K562 (cell line): ENCODE data around the gene IDH3G. TPM values are rescaled to one million over a fixed set of nuclear protein-coding genes. Genes with fewer than 3 reads are reported as not detected.

Experiments used
- ATAC-seq: fragments of 200-7000 bp; cut with Tn5 transposase; 3 replicates; pipeline ENCODE4 v1.9.1; 2020; ENCODE audit warnings: moderate library complexity
- BruUV-seq: library from RNA; stranded (reverse); fragments of 400-500 nt; replicated peaks from 2 replicates; lab custom pipeline; 2021; lab: Mats Ljungman, UMichigan
- CTCF ChIA-PET: fragments of 300-600 bp; formaldehyde crosslinking; extraction: SDS; loops from one replicate; lab custom pipeline; 2021; ENCODE audit warnings: low intra/inter-chr PET ratio; lab: Yijun Ruan, JAX
- POLR2A ChIA-PET: fragments of 300-600, 350-650 bp; sonication (Branson Sonifier 250); formaldehyde crosslinking; extraction: SDS; loops from one replicate; lab custom pipeline; 2021; ENCODE audit warnings: antibody characterized with exemption, inconsistent platforms; lab: Yijun Ruan, JAX
- DNase-seq, 4 experiments: peaks; one replicate each; pipeline versions ENCODE4 v3.0.0 to v3.0.0-alpha.2; 2011 to 2018; ENCODE audit warnings: low spot score in 3 of 4, mixed read lengths in 3 of 4; ENCODE audit errors: extremely low read depth in 1 of 4
- FAIRE-seq: peaks from 2 replicates; lab custom pipeline; 2011; peaks lifted over from hg19 to GRCh38; lab: Jason Lieb, UNC
- H2AFZ ChIP-seq: 2 replicates; pipeline ENCODE4 v1.6.0; 2011; ENCODE audit warnings: low read depth, low read length, control low read depth, inconsistent platforms
- H3K27ac ChIP-seq: fragments of 200-600 bp; 3 replicates; pipeline ENCODE4 v1.8.0; 2011; ENCODE audit warnings: low read depth, mild to moderate bottlenecking, control low read depth, inconsistent platforms, low read length, moderate library complexity, mixed read lengths; ENCODE audit errors: extremely low read depth
- H3K27me3 ChIP-seq, 2 experiments: fragments of 300-600 bp in 1 of 2; 2 replicates in 1 of 2; 3 replicates in 1 of 2; pipeline versions ENCODE4 v1.6.0 to v1.8.0; 2011; ENCODE audit warnings: inconsistent platforms in 2 of 2, low read length in 2 of 2, mild to moderate bottlenecking in 1 of 2, mixed read lengths in 1 of 2, moderate library complexity in 1 of 2; ENCODE audit not compliant: control insufficient read depth in 2 of 2, insufficient read depth in 2 of 2
- H3K36me3 ChIP-seq: fragments of 300-600 bp; 3 replicates; pipeline ENCODE4 v1.8.0; 2011; ENCODE audit warnings: mild to moderate bottlenecking, low read length, inconsistent platforms; ENCODE audit not compliant: control insufficient read depth, insufficient read depth
- H3K4me1 ChIP-seq, 2 experiments: fragments of 200-600 bp in 1 of 2; replicated peaks in 1 of 2; 2 replicates in 1 of 2; 3 replicates in 1 of 2; pipeline versions ENCODE4 v1.5.1 to v1.8.0; 2011; ENCODE audit warnings: inconsistent platforms in 2 of 2, low read length in 2 of 2, mild to moderate bottlenecking in 1 of 2, mixed read lengths in 1 of 2, moderate library complexity in 1 of 2; ENCODE audit not compliant: control insufficient read depth in 2 of 2, insufficient read depth in 2 of 2
- H3K4me2 ChIP-seq: 2 replicates; pipeline ENCODE4 v1.6.1; 2011; ENCODE audit warnings: low read length, control low read depth, inconsistent platforms, mixed read lengths; ENCODE audit not compliant: insufficient read depth
- H3K4me3 ChIP-seq: fragments of 200-600 bp; sonication (generic), shearing (Covaris generic); 2 replicates; pipeline ENCODE4 v1.5.1; 2016; ENCODE audit warnings: control low read depth, inconsistent platforms
- H3K79me2 ChIP-seq: fragments of 200-600 bp; 3 replicates; pipeline ENCODE4 v1.8.0; 2011; ENCODE audit warnings: low read length, inconsistent platforms; ENCODE audit not compliant: control insufficient read depth, insufficient read depth
- H3K9ac ChIP-seq, 2 experiments: 2 replicates each; pipeline versions ENCODE4 v1.6.0 to v1.6.1; 2011; ENCODE audit warnings: low read depth in 2 of 2, low read length in 2 of 2, control low read depth in 1 of 2, inconsistent platforms in 1 of 2, mild to moderate bottlenecking in 1 of 2, mixed read lengths in 1 of 2; ENCODE audit not compliant: insufficient read depth in 1 of 2
- H3K9me1 ChIP-seq: one replicate; pipeline ENCODE4 v1.6.0; 2011; ENCODE audit warnings: inconsistent platforms, mild to moderate bottlenecking, low read length, moderate library complexity; ENCODE audit not compliant: control insufficient read depth, insufficient read depth
- H3K9me3 ChIP-seq: replicated peaks from 2 replicates; pipeline ENCODE4 v1.5.1; 2011; ENCODE audit warnings: low read depth, low read length, inconsistent platforms; ENCODE audit not compliant: control insufficient read depth, insufficient read depth
- H4K20me1 ChIP-seq: replicated peaks from 2 replicates; pipeline ENCODE4 v1.6.1; 2011; ENCODE audit warnings: low read length, inconsistent platforms, mixed read lengths; ENCODE audit not compliant: control insufficient read depth, insufficient read depth
- BDP1 ChIP-seq: IDR thresholded peaks from 3 replicates; pipeline ENCODE4 v1.6.1; 2011; ENCODE audit not compliant: insufficient read length, insufficient read depth
- CEBPZ ChIP-seq: fragments of 150-350 bp; IDR thresholded peaks from 2 replicates; pipeline ENCODE4 v1.6.1; 2014; ENCODE audit warnings: low read depth, mild to moderate bottlenecking, low read length, borderline replicate concordance
- CHAMP1 ChIP-seq: fragments of 450-650 bp; IDR thresholded peaks from 2 replicates; pipeline ENCODE4 v1.6.1; 2016; ENCODE audit warnings: mild to moderate bottlenecking
- CXXC5 ChIP-seq: fragments of 250-450 bp; sonication (Bioruptor Pico); IDR thresholded peaks from 2 replicates; pipeline ENCODE4 v1.8.0; 2022; ENCODE audit warnings: inconsistent platforms, mild to moderate bottlenecking, moderate library complexity
- FUS ChIP-seq: fragments of 200-400 bp; formaldehyde crosslinking; optimal IDR thresholded peaks from 2 replicates; pipeline ENCODE3; 2017; ENCODE audit warnings: low read depth, low read length
- HMG20A ChIP-seq: fragments of 450-650 bp; formaldehyde crosslinking; conservative IDR thresholded peaks from 2 replicates; pipeline ENCODE4 v1.4.0; 2020; ENCODE audit warnings: mild to moderate bottlenecking, mixed read lengths
- MLX ChIP-seq, 2 experiments: fragments of 450-650 bp in 1 of 2; sonication (generic) in 1 of 2; formaldehyde crosslinking; conservative IDR thresholded peaks; 2 replicates each; pipeline versions ENCODE4 v1.4.0 to v1.8.1; 2020 to 2022; ENCODE audit warnings: mild to moderate bottlenecking in 1 of 2, missing genetic modification reagents in 1 of 2
- NFYB ChIP-seq: IDR thresholded peaks from 2 replicates; pipeline ENCODE4 v1.6.1; 2011; ENCODE audit warnings: mild to moderate bottlenecking, moderate library complexity; ENCODE audit not compliant: insufficient read length; ENCODE audit errors: extremely low read depth
- RFX1 ChIP-seq: fragments of 450-650 bp; IDR thresholded peaks from 2 replicates; pipeline ENCODE4 v1.6.1; 2016; ENCODE audit warnings: mild to moderate bottlenecking, moderate library complexity
- SMARCA4 ChIP-seq: fragments of 450-650 bp; IDR thresholded peaks from 2 replicates; pipeline ENCODE4 v1.6.1; 2016
- SMARCB1 ChIP-seq: IDR thresholded peaks from 2 replicates; pipeline ENCODE4 v1.6.1; 2011; ENCODE audit warnings: improper control_type of control experiment, low read depth; ENCODE audit not compliant: insufficient read length
- SPI1 ChIP-seq: IDR thresholded peaks from 2 replicates; pipeline ENCODE4 v1.6.1; 2011; ENCODE audit warnings: low read depth, low read length, control low read depth, borderline replicate concordance
- TAF15 ChIP-seq: fragments of 200-400 bp; formaldehyde crosslinking; IDR thresholded peaks from 2 replicates; pipeline ENCODE4 v1.6.1; 2017; ENCODE audit warnings: mild to moderate bottlenecking, low read depth, low read length, moderate library complexity
- TCF7L2 ChIP-seq: fragments of 150-350 bp; IDR thresholded peaks from 2 replicates; pipeline ENCODE4 v1.6.1; 2016; ENCODE audit warnings: low read depth, mild to moderate bottlenecking, low read length, moderate library complexity
- ZNF408 ChIP-seq: fragments of 250-450 bp; sonication (Bioruptor Pico); IDR thresholded peaks from 2 replicates; pipeline ENCODE4 v1.4.0; 2020; ENCODE audit warnings: low read depth, mild to moderate bottlenecking, moderate library complexity
- ZNF586 ChIP-seq: fragments of 450-650 bp; formaldehyde crosslinking; conservative IDR thresholded peaks from 2 replicates; pipeline ENCODE4 v1.4.0; 2020; ENCODE audit warnings: mild to moderate bottlenecking, moderate library complexity
- WGBS: fragments of 100-300 bp; shearing (Covaris generic); methylation state at CpG from one replicate; pipeline ENCODE4 v1.1.6; 2016; ENCODE audit warnings: low coverage, mixed read lengths; ENCODE audit not compliant: insufficient coverage; ENCODE audit errors: missing lambda C conversion rate; 5-methylcytosine and 5-hydroxymethylcytosine counted together
- in situ Hi-C: fragments of 300-500 bp; cut with MboI; formaldehyde crosslinking; loops from 4 replicates; pipeline ENCODE4 v1.15.0; 2018; ENCODE audit warnings: inconsistent platforms, mixed read lengths
- intact Hi-C: fragments of 100-400 bp; cut with micrococcal nuclease; formaldehyde crosslinking; loops from 2 replicates; pipeline ENCODE4 v1.14.2; 2022
- polyA plus RNA-seq, 8 experiments: library from polyadenylated mRNA; depleted of rRNA in 4 of 8; stranded (reverse) in 5 of 8; unstranded in 3 of 8; fragments of >200 nt; fragmentation: Nextera tagmentation in 2 of 8; fragmentation: Illumina TruSeq in 1 of 8; extraction: Ambion mirVana in 2 of 8; extraction: Trizol in 1 of 8; gene quantifications; 2 replicates each; pipeline versions ENCODE4 v1.2.1 to v1.2.3, GENCODE V29; 2011 to 2014; ENCODE audit warnings: inconsistent platforms in 1 of 8, missing spikeins in 1 of 8
- total RNA-seq, 7 experiments: library from RNA; depleted of rRNA in 6 of 7; stranded (reverse); fragments of >200 nt in 6 of 7; fragmentation: Illumina TruSeq in 2 of 7; extraction: Trizol in 2 of 7; gene quantifications; 2 replicates each; pipeline versions ENCODE4 v1.2.1 to v1.2.3, GENCODE V29; 2011 to 2021; ENCODE audit warnings: low replicate concordance in 1 of 7

IDH3G gene
- total and polyA plus RNA-seq, 9 of the 15 experiments (the other 6 are each of a cell fraction or from before 2014, with no cell fraction given) = 24.3 to 72.5 (median 37.9) TPM

DNA sequence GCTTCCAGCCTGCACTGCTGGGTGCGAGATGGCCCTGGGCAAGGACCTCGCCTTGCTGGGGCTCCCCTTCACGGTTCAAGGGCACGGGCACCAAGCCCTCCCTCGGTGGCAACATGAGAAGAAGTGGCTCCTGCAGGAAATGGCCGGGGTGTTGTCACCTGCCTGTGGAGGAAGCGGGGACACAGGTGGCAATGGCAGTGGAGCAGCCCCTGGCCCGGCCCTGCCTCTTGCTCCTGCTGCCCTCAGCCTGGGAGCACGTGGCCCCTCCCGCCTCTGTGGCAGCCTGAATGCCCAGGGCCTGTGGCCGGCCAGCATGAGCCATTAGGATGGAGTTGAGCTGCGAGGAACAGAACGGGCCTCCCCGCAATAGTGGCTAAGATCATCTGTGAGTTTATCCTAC is 52.7 kb downstream of the IDH3G start:
- Histone ChIP-seq H3K79me2 (no peaks in the 10 kb centered on the region), H3K9me1 (no peaks in the 10 kb centered on the region)
- no peak for TF ChIP-seq ZNF408 (CRISPR knock-in tag)
- TF ChIP-seq SMARCA4 = no peak
- TF ChIP-seq ZNF586 = no peak
- no peak for TF ChIP-seq SPI1
- no peak for TF ChIP-seq NFYB
- TF ChIP-seq RFX1 = no peak
- no peak for TF ChIP-seq TAF15
- TF ChIP-seq BDP1 = no peak
- no peak for TF ChIP-seq CXXC5 (CRISPR knock-in tag)
- TF ChIP-seq CEBPZ = no peak
- no peak for TF ChIP-seq CHAMP1
- no peak for TF ChIP-seq TCF7L2
- no peak for TF ChIP-seq SMARCB1
- no peak for TF ChIP-seq HMG20A (CRISPR knock-in tag)
- no peak for TF ChIP-seq FUS
- no peak for TF ChIP-seq MLX (CRISPR knock-in tag; conservative IDR thresholded peaks at IDR 0.05)
- TF ChIP-seq, all 486 proteins: peak for 0
- Histone ChIP-seq H3K9ac (no peak overlapping the region), H3K36me3 (no peaks in the 10 kb centered on the region; the same call in 2 of the 3 replicates), H3K4me3 (no peak overlapping the region), H3K27ac (no peak overlapping the region), H2AFZ (no peak overlapping the region), H3K27me3 (no peaks in the 10 kb centered on the region), H4K20me1 (no peaks in the 10 kb centered on the region), H3K4me1 (peaks cover 0 to 64% of the 10 kb centered on the region in 2 experiments; a peak in 3 of 5 replicates), H3K9me3 (no peaks in the 10 kb centered on the region), H3K4me2 (no peak overlapping the region)
- in situ Hi-C loops (no loop called here), intact Hi-C loops (no loop called here)
- 62% methylated on average over 6 of the region's 14 CpGs for whole genome bisulfite sequencing
- BruUV-seq = no TSS peak
- no peak for FAIRE-seq
- DNase-seq = no peak
- ChIA-PET POLR2A (no interaction called here), CTCF (no interaction called here)
- ATAC-seq = no peak
